ENCODE data around the gene PRUNE2. TPM values are rescaled to one million over a fixed set of nuclear protein-coding genes. Genes with fewer than 3 reads are reported as not detected.

PRUNE2 gene
- total and polyA plus RNA-seq, 8 donors, result 1.4 to 19.1 (median 4.6) TPM

- intact Hi-C loops (cut with DNase I), result no loop called here
- no peaks in the 10 kb centered on the region for H3K36me3 ChIP-seq
Measured at GRCh38 chr9:76684213-76684612, 221.7 kb downstream of the PRUNE2 start.

GRCh38 chr9:76681556-76681955 is 224.4 kb downstream of the PRUNE2 start:
- intact Hi-C loops (cut with DNase I), result no loop called here
- Histone ChIP-seq H3K4me1 (peaks cover 0 to 5% (median 0%) of the 10 kb centered on the region in 3 donors), H3K27me3 (no peaks in the 10 kb centered on the region), H3K4me3 (no peak overlapping the region), H3K9me3 (no peaks in the 10 kb centered on the region), H3K27ac (no peak overlapping the region), H3K36me3 (no peaks in the 10 kb centered on the region)
- DNase-seq (no peak), ATAC-seq (no peak), FAIRE-seq (no peak)
- TF ChIP-seq CTCF (IDR thresholded peaks at IDR 0.05), result no peak
- 69% methylated on average over 2 of the region's 2 CpGs for WGBS, 2 donors

More at GRCh38 chr9:76684213-76684612, 221.7 kb downstream of the PRUNE2 start:
- TF ChIP-seq CTCF (IDR thresholded peaks at IDR 0.05), result no peak
- no peak overlapping the region for H3K4me3 ChIP-seq
- no peaks in the 10 kb centered on the region for H3K4me1 ChIP-seq
- H3K27ac ChIP-seq, result no peak overlapping the region
- no peak for FAIRE-seq
- no peaks in the 10 kb centered on the region for H3K27me3 ChIP-seq
- no peak for DNase-seq
- WGBS, 2 donors, result 61 to 67% methylated on average over 5 of the region's 5 CpGs
- H3K9me3 ChIP-seq, result no peaks in the 10 kb centered on the region
- ATAC-seq, result no peak

GRCh38 chr9:76680716-76681425 is 225.0 kb downstream of the PRUNE2 start:
- FAIRE-seq (no peak), ATAC-seq (no peak), DNase-seq (no peak)
- Histone ChIP-seq H3K9me3 (no peaks in the 10 kb centered on the region), H3K4me3 (no peak overlapping the region), H3K4me1 (peaks cover 0 to 5% (median 0%) of the 10 kb centered on the region in 3 donors), H3K36me3 (no peaks in the 10 kb centered on the region), H3K27me3 (no peaks in the 10 kb centered on the region), H3K27ac (no peak overlapping the region)
- no peak for TF ChIP-seq CTCF (IDR thresholded peaks at IDR 0.05)
- intact Hi-C loops (cut with DNase I), result no loop called here
- WGBS, 2 donors, result 73 to 82% methylated on average over 10 of the region's 10 CpGs

- WGBS, 2 donors, result 44 to 50% methylated on average over 15 of the region's 15 CpGs
- Histone ChIP-seq H3K27ac (no peak overlapping the region), H3K4me1 (peaks cover 0 to 5% (median 0%) of the 10 kb centered on the region in 3 donors), H3K27me3 (no peaks in the 10 kb centered on the region), H3K36me3 (no peaks in the 10 kb centered on the region), H3K9me3 (no peaks in the 10 kb centered on the region), H3K4me3 (no peak overlapping the region)
- intact Hi-C loops (cut with DNase I), result no loop called here
- DNase-seq (no peak), ATAC-seq (peak in 3 of 4 donors; percentile 63 to 84 (median 82)), FAIRE-seq (no peak)
- TF ChIP-seq CTCF (IDR thresholded peaks at IDR 0.05), result no peak
Measured at GRCh38 chr9:76677481-76678055, 228.3 kb downstream of the PRUNE2 start.

- intact Hi-C loops (cut with DNase I), result no loop called here
- ATAC-seq (peak in 1 of 4 donors; percentile 43), FAIRE-seq (no peak), DNase-seq (no peak)
- no peaks in the 10 kb centered on the region for H3K9me3 ChIP-seq
- peaks cover 0 to 5% (median 0%) of the 10 kb centered on the region in 3 donors for H3K4me1 ChIP-seq
- TF ChIP-seq CTCF (IDR thresholded peaks at IDR 0.05), result no peak
- no peak overlapping the region for H3K27ac ChIP-seq
- no peaks in the 10 kb centered on the region for H3K27me3 ChIP-seq
- no peaks in the 10 kb centered on the region for H3K36me3 ChIP-seq
- WGBS, 2 donors, result 63 to 74% methylated on average over 4 of the region's 4 CpGs
- H3K4me3 ChIP-seq, result no peak overlapping the region
Measured at GRCh38 chr9:76676857-76677256, 229.1 kb downstream of the PRUNE2 start.
